GM13976 (cell line): ENCODE data around the gene CMIP.

Source experiments
- DNase-seq: peaks from one replicate; pipeline ENCODE4 v3.0.0; 2012; ENCODE audit warnings: low spot score
- in situ Hi-C: fragments of 300-500 bp; cut with MboI; formaldehyde crosslinking; loops from one replicate; pipeline ENCODE4 v1.12.0; 2022; ENCODE audit warnings: low sequenced_read_pairs, mixed read lengths, inconsistent platforms; ENCODE audit not compliant: unreplicated experiment
- TF ChIP-seq, protein P1 (sequence below): IDR thresholded peaks from 2 replicates; pipeline ENCODE4 v1.5.1; 2012; ENCODE audit warnings: borderline replicate concordance, mild to moderate bottlenecking; ENCODE audit not compliant: insufficient read depth; ENCODE audit errors: extremely low read depth, missing control alignments, control extremely low read depth

CMIP gene

DNA sequence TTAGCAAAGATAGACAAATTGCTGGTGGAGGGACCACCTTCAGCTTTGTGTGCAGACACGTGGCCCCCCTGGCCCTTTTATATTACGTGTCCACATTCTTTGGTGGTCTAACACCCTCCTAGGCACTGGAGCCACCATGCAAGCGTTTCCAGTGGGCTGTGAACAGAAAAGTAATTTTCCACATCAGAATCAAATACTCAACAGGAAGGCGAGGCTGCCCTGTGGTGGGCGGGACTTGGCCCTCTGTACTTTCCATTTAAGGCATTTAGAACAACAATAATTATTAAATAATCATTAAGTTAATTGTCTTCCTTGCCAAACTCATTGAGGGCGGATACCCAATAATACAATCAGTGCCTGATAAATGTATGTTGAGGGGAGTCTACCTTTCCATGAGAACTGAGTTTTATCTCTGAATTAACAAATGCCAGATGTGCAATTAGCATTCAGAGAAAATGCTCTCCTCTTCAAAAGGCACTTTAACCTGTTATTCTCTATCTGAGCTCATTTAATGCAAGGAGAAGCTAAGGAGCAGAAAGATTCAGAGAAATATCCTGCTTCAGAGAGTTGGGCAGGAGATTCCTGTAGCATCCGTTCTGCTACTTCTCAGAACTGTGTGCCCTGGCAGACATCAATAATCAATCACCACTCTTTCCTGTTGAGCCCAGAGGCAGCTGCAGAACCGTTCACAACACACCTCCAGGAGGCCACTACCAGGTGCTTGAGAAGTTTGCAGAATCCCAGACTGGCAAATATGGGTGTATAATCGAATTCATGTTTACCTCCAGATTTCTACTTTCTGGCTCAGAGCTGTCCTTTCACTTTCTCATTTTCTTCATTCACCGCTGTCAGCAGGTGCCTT lies 109.4 kb downstream of the CMIP start:
- TF ChIP-seq, protein P1, sequence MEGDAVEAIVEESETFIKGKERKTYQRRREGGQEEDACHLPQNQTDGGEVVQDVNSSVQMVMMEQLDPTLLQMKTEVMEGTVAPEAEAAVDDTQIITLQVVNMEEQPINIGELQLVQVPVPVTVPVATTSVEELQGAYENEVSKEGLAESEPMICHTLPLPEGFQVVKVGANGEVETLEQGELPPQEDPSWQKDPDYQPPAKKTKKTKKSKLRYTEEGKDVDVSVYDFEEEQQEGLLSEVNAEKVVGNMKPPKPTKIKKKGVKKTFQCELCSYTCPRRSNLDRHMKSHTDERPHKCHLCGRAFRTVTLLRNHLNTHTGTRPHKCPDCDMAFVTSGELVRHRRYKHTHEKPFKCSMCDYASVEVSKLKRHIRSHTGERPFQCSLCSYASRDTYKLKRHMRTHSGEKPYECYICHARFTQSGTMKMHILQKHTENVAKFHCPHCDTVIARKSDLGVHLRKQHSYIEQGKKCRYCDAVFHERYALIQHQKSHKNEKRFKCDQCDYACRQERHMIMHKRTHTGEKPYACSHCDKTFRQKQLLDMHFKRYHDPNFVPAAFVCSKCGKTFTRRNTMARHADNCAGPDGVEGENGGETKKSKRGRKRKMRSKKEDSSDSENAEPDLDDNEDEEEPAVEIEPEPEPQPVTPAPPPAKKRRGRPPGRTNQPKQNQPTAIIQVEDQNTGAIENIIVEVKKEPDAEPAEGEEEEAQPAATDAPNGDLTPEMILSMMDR = no peak
- no peak for DNase-seq
- in situ Hi-C loops = no loop called here

DNA sequence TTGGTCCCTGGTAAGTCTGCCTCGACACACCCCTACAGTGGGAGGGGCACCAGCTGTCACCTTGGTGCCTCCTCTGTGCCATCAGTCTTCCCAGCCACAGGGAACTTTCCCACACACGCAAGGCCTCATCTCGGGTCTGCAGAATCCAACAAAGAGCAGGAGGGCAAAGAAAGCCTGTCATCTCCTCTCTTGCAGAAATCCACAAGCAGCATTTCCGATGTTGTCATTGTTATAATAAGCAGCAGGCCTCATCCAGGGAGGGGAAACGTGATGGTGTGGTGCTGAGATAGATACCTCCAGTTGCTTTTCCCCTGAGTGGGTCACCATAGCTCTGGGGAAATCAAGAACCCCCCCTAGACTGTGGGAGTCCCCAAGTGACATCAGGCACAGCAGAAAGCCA lies 110.4 kb downstream of the CMIP start:
- in situ Hi-C loops = no loop called here
- TF ChIP-seq, protein P1 = no peak
- DNase-seq = no peak

DNA sequence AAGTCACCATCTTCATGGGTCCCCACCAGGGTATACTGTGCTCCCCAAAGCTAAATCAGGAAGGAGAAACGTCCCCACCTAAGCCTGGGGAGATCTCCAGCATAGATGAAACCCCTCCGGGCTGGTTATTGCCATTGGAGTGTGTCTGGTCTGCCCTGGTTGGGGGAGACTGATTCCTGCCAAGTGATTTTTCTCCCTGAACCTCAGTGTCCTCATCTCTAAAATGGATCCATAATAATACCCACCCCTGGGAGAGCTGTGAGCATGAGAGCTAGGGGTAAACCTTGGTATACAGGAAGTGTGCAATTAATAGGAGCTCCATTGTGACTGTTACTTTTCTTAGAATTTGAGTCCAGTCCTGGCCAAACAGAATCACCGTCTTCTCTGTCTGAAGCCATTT lies 111.1 kb downstream of the CMIP start:
- in situ Hi-C loops = no loop called here
- no peak for DNase-seq
- TF ChIP-seq, protein P1 = no peak

DNA sequence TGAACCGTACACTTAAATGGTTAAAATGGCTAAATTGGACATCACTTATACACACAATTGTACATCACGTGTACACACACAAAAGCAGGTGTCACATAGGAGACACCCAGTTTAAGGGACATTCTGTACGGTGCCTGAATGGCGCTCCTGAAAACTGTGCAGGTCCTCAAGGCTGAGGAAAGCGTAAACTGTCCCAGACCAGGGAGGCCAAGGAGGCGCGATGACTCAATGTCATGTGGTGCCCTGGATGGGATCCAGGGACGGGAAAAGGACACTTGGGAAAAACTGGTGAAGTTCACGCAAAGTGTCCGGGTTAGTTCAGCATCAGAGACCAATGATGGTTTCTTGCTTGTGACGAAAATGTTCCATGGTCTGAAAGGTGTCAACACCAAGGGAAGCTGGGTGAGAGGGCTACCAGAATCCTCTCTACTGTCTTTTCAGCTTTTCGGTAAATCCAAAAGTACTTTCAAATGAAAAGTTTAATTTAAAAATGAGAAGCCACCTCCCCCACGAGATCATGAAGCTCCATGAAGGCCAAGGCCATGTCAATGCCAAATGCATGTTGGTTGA lies 112.2 kb downstream of the CMIP start:
- TF ChIP-seq, protein P1 = no peak
- no peak for DNase-seq
- in situ Hi-C loops = no loop called here

DNA sequence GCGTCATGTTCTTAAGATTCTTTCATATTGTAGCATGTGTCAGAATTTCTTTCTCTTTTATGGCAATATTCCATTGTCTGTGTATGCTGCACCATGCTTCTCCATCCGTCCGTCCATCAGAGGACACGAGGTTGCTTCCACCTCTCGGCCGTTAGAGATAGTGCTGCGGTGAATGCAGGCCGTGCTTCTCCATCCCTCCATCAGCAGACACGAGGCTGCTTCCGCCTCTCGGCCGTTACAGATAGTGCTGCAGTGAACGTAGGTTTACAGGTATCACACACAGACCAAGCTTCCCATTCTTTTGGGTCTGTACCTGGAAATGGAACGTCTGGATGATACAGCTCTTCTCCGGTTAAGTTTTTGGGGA lies 113.5 kb downstream of the CMIP start:
- in situ Hi-C loops = no loop called here
- TF ChIP-seq, protein P1 = no peak

DNA sequence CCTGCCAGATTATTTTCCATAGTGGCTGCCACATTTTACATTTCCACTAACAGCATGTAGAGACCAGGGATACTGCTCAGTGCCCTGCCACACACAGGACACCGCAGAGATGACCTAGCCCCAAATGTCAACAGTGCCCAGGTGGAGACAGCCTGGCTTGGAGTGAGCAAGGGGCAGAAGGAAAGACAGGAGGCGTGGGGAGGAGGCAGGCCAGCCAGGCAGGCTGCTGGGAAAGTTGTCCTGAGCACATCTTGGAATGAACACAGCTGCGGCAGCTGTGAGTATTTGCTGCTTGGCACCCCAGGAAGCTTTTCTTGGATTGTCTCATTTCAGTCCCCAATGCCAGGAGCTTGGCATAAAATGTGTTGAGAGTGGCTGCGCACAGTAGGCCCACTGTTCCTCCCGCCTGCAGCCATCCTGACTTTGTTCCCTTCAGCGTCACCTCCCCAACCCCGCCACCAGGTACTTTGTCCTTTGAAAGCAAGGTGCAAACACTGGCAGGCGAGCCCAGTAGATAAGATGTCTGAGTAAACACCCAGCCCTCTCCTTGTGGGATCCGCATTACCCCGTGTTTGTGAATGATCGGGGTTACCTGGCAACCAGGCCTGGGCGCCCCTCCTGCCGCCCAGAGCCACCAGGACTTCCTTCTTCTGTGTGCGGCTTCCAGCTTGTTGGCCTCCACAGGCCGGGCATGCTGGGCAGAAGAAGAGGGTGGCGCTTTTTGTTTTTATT lies 114.0 kb downstream of the CMIP start:
- TF ChIP-seq, protein P1 = no peak
- DNase-seq = no peak
- in situ Hi-C loops = no loop called here

More for the DNA sequence above, 113.5 kb downstream of the CMIP start:
- DNase-seq = no peak
